ENCODE results near the gene ANTKMT.

DNA sequence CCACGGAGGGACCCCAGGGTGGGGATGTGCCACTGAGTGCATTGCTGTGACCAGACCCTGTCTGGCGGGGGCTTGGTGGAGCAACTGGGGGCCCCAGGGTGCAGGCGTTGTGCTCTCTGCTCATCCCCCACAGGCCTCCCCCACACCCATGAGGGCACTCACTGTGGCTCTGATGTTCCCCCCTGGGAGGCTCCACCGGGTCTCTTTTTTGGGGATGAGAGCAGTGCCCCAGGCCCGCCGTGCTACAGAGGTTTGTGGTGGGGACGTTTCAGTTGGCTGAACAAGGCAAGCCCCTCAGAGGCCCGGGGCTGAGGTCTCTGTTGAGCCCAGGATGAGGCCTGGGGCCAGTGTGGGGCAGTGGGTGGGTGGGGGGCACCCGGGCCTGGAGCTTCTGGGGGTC is 2.7 kb downstream of the ANTKMT start:
- TF ChIP-seq, protein P1, sequence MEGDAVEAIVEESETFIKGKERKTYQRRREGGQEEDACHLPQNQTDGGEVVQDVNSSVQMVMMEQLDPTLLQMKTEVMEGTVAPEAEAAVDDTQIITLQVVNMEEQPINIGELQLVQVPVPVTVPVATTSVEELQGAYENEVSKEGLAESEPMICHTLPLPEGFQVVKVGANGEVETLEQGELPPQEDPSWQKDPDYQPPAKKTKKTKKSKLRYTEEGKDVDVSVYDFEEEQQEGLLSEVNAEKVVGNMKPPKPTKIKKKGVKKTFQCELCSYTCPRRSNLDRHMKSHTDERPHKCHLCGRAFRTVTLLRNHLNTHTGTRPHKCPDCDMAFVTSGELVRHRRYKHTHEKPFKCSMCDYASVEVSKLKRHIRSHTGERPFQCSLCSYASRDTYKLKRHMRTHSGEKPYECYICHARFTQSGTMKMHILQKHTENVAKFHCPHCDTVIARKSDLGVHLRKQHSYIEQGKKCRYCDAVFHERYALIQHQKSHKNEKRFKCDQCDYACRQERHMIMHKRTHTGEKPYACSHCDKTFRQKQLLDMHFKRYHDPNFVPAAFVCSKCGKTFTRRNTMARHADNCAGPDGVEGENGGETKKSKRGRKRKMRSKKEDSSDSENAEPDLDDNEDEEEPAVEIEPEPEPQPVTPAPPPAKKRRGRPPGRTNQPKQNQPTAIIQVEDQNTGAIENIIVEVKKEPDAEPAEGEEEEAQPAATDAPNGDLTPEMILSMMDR (IDR thresholded peaks at IDR 0.05; ENCODE audit: low read depth, low read length, missing input control), result no peak
- no peak for TF ChIP-seq TAF1 (conservative IDR thresholded peaks at IDR 0.05)
- TF ChIP-seq, protein P2, sequence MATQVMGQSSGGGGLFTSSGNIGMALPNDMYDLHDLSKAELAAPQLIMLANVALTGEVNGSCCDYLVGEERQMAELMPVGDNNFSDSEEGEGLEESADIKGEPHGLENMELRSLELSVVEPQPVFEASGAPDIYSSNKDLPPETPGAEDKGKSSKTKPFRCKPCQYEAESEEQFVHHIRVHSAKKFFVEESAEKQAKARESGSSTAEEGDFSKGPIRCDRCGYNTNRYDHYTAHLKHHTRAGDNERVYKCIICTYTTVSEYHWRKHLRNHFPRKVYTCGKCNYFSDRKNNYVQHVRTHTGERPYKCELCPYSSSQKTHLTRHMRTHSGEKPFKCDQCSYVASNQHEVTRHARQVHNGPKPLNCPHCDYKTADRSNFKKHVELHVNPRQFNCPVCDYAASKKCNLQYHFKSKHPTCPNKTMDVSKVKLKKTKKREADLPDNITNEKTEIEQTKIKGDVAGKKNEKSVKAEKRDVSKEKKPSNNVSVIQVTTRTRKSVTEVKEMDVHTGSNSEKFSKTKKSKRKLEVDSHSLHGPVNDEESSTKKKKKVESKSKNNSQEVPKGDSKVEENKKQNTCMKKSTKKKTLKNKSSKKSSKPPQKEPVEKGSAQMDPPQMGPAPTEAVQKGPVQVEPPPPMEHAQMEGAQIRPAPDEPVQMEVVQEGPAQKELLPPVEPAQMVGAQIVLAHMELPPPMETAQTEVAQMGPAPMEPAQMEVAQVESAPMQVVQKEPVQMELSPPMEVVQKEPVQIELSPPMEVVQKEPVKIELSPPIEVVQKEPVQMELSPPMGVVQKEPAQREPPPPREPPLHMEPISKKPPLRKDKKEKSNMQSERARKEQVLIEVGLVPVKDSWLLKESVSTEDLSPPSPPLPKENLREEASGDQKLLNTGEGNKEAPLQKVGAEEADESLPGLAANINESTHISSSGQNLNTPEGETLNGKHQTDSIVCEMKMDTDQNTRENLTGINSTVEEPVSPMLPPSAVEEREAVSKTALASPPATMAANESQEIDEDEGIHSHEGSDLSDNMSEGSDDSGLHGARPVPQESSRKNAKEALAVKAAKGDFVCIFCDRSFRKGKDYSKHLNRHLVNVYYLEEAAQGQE (IDR thresholded peaks at IDR 0.05), result no peak
- no peak for TF ChIP-seq SP1 (IDR thresholded peaks at IDR 0.05)
- no peak for TF ChIP-seq JUND (IDR thresholded peaks at IDR 0.05)
- no peak for TF ChIP-seq RAD21 (IDR thresholded peaks at IDR 0.05)
- TF ChIP-seq, protein P3, sequence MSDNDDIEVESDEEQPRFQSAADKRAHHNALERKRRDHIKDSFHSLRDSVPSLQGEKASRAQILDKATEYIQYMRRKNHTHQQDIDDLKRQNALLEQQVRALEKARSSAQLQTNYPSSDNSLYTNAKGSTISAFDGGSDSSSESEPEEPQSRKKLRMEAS (IDR thresholded peaks at IDR 0.05), result no peak
- no peak for TF ChIP-seq YY1 (IDR thresholded peaks at IDR 0.05)
- no peak for TF ChIP-seq GABPA (IDR thresholded peaks at IDR 0.05 in 1 of 2, conservative IDR thresholded peaks at IDR 0.05 in 1 of 2)
- TF ChIP-seq RXRA (IDR thresholded peaks at IDR 0.05), result no peak
- TF ChIP-seq, protein P4, sequence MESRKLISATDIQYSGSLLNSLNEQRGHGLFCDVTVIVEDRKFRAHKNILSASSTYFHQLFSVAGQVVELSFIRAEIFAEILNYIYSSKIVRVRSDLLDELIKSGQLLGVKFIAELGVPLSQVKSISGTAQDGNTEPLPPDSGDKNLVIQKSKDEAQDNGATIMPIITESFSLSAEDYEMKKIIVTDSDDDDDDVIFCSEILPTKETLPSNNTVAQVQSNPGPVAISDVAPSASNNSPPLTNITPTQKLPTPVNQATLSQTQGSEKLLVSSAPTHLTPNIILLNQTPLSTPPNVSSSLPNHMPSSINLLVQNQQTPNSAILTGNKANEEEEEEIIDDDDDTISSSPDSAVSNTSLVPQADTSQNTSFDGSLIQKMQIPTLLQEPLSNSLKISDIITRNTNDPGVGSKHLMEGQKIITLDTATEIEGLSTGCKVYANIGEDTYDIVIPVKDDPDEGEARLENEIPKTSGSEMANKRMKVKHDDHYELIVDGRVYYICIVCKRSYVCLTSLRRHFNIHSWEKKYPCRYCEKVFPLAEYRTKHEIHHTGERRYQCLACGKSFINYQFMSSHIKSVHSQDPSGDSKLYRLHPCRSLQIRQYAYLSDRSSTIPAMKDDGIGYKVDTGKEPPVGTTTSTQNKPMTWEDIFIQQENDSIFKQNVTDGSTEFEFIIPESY (IDR thresholded peaks at IDR 0.05), result no peak
- no peak for TF ChIP-seq EGR1 (IDR thresholded peaks at IDR 0.05; ENCODE audit: low read depth in 2 of 2)
- no peak for TF ChIP-seq HNF4G (IDR thresholded peaks at IDR 0.05)

Measured in liver (tissue), 3 donors.